ENCODE measurements around the gene CHPF2. TPM values are rescaled to one million over a fixed set of nuclear protein-coding genes. Genes with fewer than 3 reads are reported as not detected.
A peak's percentile ranks its signal among the peaks of the same experiment; 100 is the strongest.

Gene CHPF2
- total RNA-seq, 1 donor from 2014 or later, result 38.1 TPM

DNA sequence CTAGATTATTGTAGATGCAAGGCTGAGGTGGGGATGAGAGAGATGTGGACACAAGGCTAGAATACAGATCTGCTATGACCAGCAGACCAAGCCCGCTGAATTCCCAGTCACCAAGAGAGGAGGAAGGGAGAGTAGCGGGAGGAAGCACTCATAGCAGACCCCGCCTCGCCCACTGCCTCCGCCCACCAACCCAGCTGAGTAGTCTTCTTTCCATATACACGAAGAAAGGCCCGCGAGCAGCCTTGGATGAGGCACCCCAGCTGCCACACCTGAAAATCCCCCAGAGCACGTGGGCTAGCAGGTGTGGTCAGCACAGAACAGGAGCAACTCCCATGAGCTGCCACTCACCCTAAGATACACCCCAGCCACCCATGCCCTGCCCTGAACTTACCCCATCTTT lies 14.1 kb upstream of the CHPF2 start:
- Mint-ChIP-seq H3K4me3 (ENCODE audit: unreplicated experiment) (no peak overlapping the region), H3K36me3 (ENCODE audit: unreplicated experiment) (no peaks in the 10 kb centered on the region), H3K4me1 (ENCODE audit: low read depth, unreplicated experiment) (no peaks in the 10 kb centered on the region), H3K9me3 (ENCODE audit: unreplicated experiment) (no peaks in the 10 kb centered on the region), H3K27me3 (ENCODE audit: unreplicated experiment) (peaks cover 3% of the 10 kb centered on the region), H3K27ac (ENCODE audit: unreplicated experiment) (no peak overlapping the region)
- DNase-seq, result no peak
- TF ChIP-seq, protein P1, sequence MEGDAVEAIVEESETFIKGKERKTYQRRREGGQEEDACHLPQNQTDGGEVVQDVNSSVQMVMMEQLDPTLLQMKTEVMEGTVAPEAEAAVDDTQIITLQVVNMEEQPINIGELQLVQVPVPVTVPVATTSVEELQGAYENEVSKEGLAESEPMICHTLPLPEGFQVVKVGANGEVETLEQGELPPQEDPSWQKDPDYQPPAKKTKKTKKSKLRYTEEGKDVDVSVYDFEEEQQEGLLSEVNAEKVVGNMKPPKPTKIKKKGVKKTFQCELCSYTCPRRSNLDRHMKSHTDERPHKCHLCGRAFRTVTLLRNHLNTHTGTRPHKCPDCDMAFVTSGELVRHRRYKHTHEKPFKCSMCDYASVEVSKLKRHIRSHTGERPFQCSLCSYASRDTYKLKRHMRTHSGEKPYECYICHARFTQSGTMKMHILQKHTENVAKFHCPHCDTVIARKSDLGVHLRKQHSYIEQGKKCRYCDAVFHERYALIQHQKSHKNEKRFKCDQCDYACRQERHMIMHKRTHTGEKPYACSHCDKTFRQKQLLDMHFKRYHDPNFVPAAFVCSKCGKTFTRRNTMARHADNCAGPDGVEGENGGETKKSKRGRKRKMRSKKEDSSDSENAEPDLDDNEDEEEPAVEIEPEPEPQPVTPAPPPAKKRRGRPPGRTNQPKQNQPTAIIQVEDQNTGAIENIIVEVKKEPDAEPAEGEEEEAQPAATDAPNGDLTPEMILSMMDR (IDR thresholded peaks at IDR 0.05; ENCODE audit: partially characterized antibody, unreplicated experiment), result no peak

DNA sequence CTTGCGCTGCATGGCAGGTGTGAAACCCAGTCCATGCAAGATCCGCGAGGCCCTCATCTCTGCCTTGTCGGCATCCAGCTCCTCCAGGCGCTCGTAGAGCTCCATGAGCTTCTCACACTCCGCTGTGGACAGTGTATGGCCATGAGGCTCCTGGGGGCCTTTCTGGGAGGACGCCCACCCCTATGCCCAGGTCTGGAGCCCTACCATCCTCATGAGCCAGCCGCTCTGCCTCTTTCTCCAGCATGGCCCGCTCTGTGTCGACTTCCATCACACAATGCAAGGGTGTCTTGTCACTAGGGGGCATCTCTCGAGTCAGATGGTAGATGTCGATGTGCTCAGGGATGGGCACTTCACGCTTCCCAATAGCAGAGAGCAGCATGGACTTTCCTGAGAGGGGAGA lies 8.6 kb upstream of the CHPF2 start:
- Mint-ChIP-seq H3K27me3 (ENCODE audit: unreplicated experiment) (peaks cover 8% of the 10 kb centered on the region), H3K4me3 (ENCODE audit: unreplicated experiment) (no peak overlapping the region), H3K36me3 (ENCODE audit: unreplicated experiment) (no peaks in the 10 kb centered on the region), H3K9me3 (ENCODE audit: unreplicated experiment) (peaks cover 11% of the 10 kb centered on the region), H3K27ac (ENCODE audit: unreplicated experiment) (no peak overlapping the region), H3K4me1 (ENCODE audit: low read depth, unreplicated experiment) (peaks cover 14% of the 10 kb centered on the region)
- TF ChIP-seq, protein P1 (IDR thresholded peaks at IDR 0.05; ENCODE audit: partially characterized antibody, unreplicated experiment), result no peak
- no peak for DNase-seq

DNA sequence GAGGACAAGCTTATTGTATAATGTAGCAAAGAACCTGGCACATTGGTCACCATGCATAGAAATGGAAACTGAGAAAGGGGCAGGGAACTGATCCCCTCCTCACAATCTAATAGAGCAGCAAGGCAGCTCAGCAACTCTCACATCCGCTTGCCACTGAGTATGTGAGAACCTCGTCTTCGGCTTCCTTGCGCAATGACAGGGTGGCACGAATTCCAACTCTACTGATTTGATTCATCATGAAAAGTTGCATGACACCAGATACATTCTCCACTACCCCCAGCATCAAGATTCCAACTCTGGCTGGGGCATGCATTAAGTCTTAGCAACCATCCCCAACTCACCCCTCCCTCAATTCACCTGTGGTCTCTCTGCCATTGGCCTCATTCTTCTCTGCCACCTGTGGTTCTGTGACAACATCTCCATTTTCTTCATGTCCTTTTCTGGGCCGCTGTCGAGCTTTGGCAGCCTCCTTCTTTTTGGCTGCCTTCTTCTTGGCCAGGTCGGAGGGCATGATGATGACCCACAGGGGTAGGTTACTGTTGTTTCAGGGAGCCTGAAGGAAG lies 6.3 kb upstream of the CHPF2 start:
- H3K9me3 Mint-ChIP-seq (ENCODE audit: unreplicated experiment), result peaks cover 11% of the 10 kb centered on the region
- no peak overlapping the region for H3K27ac Mint-ChIP-seq (ENCODE audit: unreplicated experiment)
- DNase-seq, result no peak
- peak overlapping the region; percentile 99 for H3K4me3 Mint-ChIP-seq (ENCODE audit: unreplicated experiment)
- H3K36me3 Mint-ChIP-seq (ENCODE audit: unreplicated experiment), result no peaks in the 10 kb centered on the region
- peaks cover 8% of the 10 kb centered on the region for H3K27me3 Mint-ChIP-seq (ENCODE audit: unreplicated experiment)
- peaks cover 14% of the 10 kb centered on the region for H3K4me1 Mint-ChIP-seq (ENCODE audit: low read depth, unreplicated experiment)
- TF ChIP-seq, protein P1 (IDR thresholded peaks at IDR 0.05; ENCODE audit: partially characterized antibody, unreplicated experiment), result no peak

DNA sequence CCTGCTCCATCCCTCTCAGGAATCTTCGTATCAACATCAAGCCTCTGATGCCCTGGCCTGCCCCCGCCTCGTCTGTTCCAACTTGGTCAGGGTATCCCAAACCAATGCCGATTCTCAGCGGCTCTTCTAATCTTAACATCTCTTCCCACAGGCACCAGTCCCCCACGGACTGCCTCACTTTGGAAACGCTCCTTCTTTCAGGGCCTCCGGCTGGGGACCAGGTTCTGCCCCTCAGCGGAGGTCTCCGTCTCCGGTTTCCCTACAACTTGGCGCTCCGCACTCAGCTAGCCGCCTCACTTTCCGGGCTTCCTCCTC lies 5.8 kb upstream of the CHPF2 start:
- H3K27me3 Mint-ChIP-seq (ENCODE audit: unreplicated experiment), result peaks cover 8% of the 10 kb centered on the region
- H3K27ac Mint-ChIP-seq (ENCODE audit: unreplicated experiment), result peak overlapping the region; percentile 99
- peak overlapping the region; percentile 99 for H3K4me3 Mint-ChIP-seq (ENCODE audit: unreplicated experiment)
- TF ChIP-seq, protein P1 (IDR thresholded peaks at IDR 0.05; ENCODE audit: partially characterized antibody, unreplicated experiment), result no peak
- DNase-seq, result no peak
- H3K9me3 Mint-ChIP-seq (ENCODE audit: unreplicated experiment), result peaks cover 11% of the 10 kb centered on the region
- H3K4me1 Mint-ChIP-seq (ENCODE audit: low read depth, unreplicated experiment), result peaks cover 16% of the 10 kb centered on the region
- H3K36me3 Mint-ChIP-seq (ENCODE audit: unreplicated experiment), result no peaks in the 10 kb centered on the region

DNA sequence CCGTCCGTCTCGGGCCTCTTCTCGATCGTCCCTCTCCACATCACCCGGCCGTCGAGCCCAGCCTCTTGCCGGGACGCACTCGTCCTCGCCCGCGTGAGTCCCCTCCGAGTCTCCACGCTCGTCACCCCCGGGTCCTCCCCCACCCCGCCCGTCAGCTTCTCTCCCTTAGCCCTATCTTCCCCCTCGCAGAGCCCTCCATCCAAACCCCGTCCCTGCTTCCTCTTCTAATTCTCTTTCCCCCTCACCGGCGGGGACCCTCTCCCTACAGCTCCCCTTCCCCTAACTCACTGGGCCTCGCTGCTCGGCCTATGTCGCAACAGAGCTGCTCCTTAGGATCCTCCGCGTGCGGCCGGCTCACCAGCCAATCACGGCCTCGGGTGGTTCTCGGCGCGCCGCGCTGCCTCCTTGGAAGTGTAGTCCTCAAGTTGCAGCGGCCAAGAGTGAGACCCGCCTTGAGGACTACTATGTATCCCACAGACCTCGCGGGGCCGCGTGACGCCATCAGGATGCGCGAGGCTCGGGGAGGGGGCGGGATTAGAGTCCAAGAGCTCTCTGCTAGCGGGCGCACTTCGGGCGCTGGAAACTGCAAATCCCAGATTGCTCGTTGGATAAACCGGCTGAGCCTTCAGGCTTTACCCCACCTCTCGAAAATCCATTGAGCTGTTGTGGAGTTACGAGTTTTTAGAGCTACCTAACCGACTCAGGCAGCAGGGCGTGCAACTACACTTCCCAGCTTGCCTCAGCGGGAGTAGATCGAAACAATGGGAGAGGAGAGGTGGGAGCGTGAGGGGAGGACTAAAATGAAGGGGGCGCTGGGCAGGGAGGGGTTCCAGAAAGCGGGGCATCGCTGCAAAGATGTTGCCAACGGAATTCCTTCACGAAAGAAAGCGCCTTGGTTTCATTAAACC lies 5.2 kb upstream of the CHPF2 start, which contains the start of gene ABCF2:
ABCF2 (minus strand) TSS at position 331 of the 908 bp plus-strand sequence. CDS start 747 bp downstream, outside the sequence.
- DNase-seq, result peak; percentile 100
- peak within 1 kb of the TSS; percentile 99 for H3K4me3 Mint-ChIP-seq (ENCODE audit: unreplicated experiment)
- H3K27me3 Mint-ChIP-seq (ENCODE audit: unreplicated experiment), result peaks cover 8% of the 10 kb centered on the region
- peak within 1 kb of the TSS; percentile 99 for H3K27ac Mint-ChIP-seq (ENCODE audit: unreplicated experiment)
- TF ChIP-seq, protein P1 (IDR thresholded peaks at IDR 0.05; ENCODE audit: partially characterized antibody, unreplicated experiment), result no peak
- H3K4me1 Mint-ChIP-seq (ENCODE audit: low read depth, unreplicated experiment), result peaks cover 21% of the 10 kb centered on the region
- H3K36me3 Mint-ChIP-seq (ENCODE audit: unreplicated experiment), result no peaks in the 10 kb centered on the region
- peaks cover 13% of the 10 kb centered on the region for H3K9me3 Mint-ChIP-seq (ENCODE audit: unreplicated experiment)

Data from glutamatergic neuron (in vitro differentiated cells).